Testis (tissue), 2 donors: Measurements from ENCODE around the gene ESPN.

Source experiments
- POLR2A ChIP-seq: fragments of 450-650 bp; IDR thresholded peaks from one replicate; pipeline ENCODE4 v1.6.1; 2017; ENCODE audit warnings: antibody characterized with exemption, mild to moderate bottlenecking, moderate library complexity
- TF ChIP-seq, protein P1 (sequence below), 3 experiments: fragments of 450-650 bp in 2 of 3; fragments of 200-600 bp in 1 of 3; sonication (generic) in 1 of 3; IDR thresholded peaks; one replicate each; pipeline ENCODE4 v1.5.1; 2016 to 2019; ENCODE audit warnings: antibody characterized with exemption in 3 of 3, mild to moderate bottlenecking in 2 of 3, moderate library complexity in 1 of 3

DNA sequence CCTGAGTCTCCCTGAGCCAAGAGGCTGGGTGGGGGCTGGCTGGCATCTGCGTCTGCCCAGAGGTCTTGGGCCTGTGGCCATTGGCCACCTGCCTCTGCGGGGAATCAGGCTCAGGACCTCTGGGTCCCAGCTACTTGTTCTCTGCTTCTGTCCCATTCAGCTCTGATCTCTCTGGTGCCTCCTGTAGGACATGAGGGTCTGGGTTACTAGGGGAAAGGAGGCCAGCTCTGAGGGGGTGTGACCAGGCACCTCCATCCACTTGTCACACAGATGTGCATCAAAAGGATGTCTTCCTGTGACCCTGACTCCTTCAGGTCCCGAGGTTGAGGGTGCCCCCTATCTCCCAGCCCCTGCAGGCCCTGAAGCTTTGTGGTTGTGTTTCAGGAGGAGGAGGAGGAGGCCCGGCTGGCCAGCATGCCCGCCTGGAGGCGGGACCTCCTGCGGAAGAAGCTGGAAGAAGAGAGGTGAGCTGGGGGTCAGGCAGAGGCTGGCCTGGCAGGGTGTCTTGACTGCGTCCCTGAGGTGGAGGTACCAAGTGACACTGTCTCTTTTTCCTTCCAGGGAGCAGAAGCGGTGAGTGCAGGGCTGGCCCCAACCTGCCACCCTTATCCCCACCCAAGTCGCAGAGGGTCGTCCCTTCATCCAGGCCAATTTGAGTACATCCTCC lies 32.4 kb downstream of the ESPN start:
- TF ChIP-seq, protein P1, sequence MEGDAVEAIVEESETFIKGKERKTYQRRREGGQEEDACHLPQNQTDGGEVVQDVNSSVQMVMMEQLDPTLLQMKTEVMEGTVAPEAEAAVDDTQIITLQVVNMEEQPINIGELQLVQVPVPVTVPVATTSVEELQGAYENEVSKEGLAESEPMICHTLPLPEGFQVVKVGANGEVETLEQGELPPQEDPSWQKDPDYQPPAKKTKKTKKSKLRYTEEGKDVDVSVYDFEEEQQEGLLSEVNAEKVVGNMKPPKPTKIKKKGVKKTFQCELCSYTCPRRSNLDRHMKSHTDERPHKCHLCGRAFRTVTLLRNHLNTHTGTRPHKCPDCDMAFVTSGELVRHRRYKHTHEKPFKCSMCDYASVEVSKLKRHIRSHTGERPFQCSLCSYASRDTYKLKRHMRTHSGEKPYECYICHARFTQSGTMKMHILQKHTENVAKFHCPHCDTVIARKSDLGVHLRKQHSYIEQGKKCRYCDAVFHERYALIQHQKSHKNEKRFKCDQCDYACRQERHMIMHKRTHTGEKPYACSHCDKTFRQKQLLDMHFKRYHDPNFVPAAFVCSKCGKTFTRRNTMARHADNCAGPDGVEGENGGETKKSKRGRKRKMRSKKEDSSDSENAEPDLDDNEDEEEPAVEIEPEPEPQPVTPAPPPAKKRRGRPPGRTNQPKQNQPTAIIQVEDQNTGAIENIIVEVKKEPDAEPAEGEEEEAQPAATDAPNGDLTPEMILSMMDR (IDR thresholded peaks at IDR 0.05) = no peak
- no peak for TF ChIP-seq POLR2A
